GM08714 (cell line): ENCODE measurements around the gene TTLL1.

ENCODE experiments used
- H3K4me3 ChIP-seq: fragments of 200-500 bp; sonication (Bioruptor generic); 2 replicates; pipeline ENCODE4 v1.5.1; 2014; ENCODE audit warnings: mild to moderate bottlenecking, low read length, inconsistent platforms
- ZNF274 ChIP-seq: IDR thresholded peaks from 2 replicates; pipeline ENCODE4 v1.6.1; 2012; ENCODE audit warnings: mild to moderate bottlenecking, low read depth, low read length

TTLL1 gene

GRCh38 chr22:43096420-43096819, 7.2 kb upstream of the TTLL1 start:
- no peak for TF ChIP-seq ZNF274
- no peak overlapping the region for H3K4me3 ChIP-seq

- no peak for TF ChIP-seq ZNF274
- no peak overlapping the region for H3K4me3 ChIP-seq
These were observed 5.4 kb upstream of the TTLL1 start for GRCh38 chr22:43094551-43094950.

- H3K4me3 ChIP-seq = no peak overlapping the region
- TF ChIP-seq ZNF274 = no peak
These were observed 4.9 kb upstream of the TTLL1 start for GRCh38 chr22:43094085-43094484.

GRCh38 chr22:43092085-43092484, 2.9 kb upstream of the TTLL1 start:
- no peak for TF ChIP-seq ZNF274
- H3K4me3 ChIP-seq = no peak overlapping the region

- no peak for TF ChIP-seq ZNF274
- no peak overlapping the region for H3K4me3 ChIP-seq
These were observed 1.1 kb upstream of the TTLL1 start for GRCh38 chr22:43090130-43090789.

- no peak for TF ChIP-seq ZNF274
- H3K4me3 ChIP-seq = peak overlapping the region; percentile 74
These were observed 586 bp downstream of the TTLL1 start for GRCh38 chr22:43088627-43088983.

GRCh38 chr22:43085658-43086606, 3.3 kb downstream of the TTLL1 start:
- no peak for TF ChIP-seq ZNF274
- H3K4me3 ChIP-seq = no peak overlapping the region

GRCh38 chr22:43081968-43082367, 7.2 kb downstream of the TTLL1 start:
- no peak overlapping the region for H3K4me3 ChIP-seq
- TF ChIP-seq ZNF274 = no peak

- H3K4me3 ChIP-seq = no peak overlapping the region
- no peak for TF ChIP-seq ZNF274
These were observed 8.6 kb downstream of the TTLL1 start for GRCh38 chr22:43080616-43081015.

GRCh38 chr22:43079742-43080141, 9.4 kb downstream of the TTLL1 start:
- no peak overlapping the region for H3K4me3 ChIP-seq
- no peak for TF ChIP-seq ZNF274

GRCh38 chr22:43078522-43078921, 10.7 kb downstream of the TTLL1 start:
- no peak overlapping the region for H3K4me3 ChIP-seq
- no peak for TF ChIP-seq ZNF274

GRCh38 chr22:43077121-43077877, 11.9 kb downstream of the TTLL1 start:
- TF ChIP-seq ZNF274 = no peak
- H3K4me3 ChIP-seq = no peak overlapping the region

GRCh38 chr22:43066844-43067385, 22.3 kb downstream of the TTLL1 start:
- no peak for TF ChIP-seq ZNF274
- H3K4me3 ChIP-seq = no peak overlapping the region

GRCh38 chr22:43066134-43066533, 23.1 kb downstream of the TTLL1 start:
- TF ChIP-seq ZNF274 = no peak
- no peak overlapping the region for H3K4me3 ChIP-seq

GRCh38 chr22:43060183-43060582, 29.0 kb downstream of the TTLL1 start:
- no peak for TF ChIP-seq ZNF274
- no peak overlapping the region for H3K4me3 ChIP-seq
